ENCODE data around the gene SLC25A45.

The SLC25A45 gene

DNA sequence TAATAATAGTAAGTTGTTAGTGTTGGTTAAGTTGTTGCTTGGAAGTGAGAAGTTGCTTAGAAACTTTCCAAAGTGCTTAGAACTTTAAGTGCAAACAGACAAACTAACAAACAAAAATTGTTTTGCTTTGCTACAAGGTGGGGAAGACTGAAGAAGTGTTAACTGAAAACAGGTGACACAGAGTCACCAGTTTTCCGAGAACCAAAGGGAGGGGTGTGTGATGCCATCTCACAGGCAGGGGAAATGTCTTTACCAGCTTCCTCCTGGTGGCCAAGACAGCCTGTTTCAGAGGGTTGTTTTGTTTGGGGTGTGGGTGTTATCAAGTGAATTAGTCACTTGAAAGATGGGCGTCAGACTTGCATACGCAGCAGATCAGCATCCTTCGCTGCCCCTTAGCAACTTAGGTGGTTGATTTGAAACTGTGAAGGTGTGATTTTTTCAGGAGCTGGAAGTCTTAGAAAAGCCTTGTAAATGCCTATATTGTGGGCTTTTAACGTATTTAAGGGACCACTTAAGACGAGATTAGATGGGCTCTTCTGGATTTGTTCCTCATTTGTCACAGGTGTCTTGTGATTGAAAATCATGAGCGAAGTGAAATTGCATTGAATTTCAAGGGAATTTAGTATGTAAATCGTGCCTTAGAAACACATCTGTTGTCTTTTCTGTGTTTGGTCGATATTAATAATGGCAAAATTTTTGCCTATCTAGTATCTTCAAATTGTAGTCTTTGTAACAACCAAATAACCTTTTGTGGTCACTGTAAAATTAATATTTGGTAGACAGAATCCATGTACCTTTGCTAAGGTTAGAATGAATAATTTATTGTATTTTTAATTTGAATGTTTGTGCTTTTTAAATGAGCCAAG, 42.9 kb upstream of the SLC25A45 start:
- Histone ChIP-seq H3K36me3 (ENCODE audit: control insufficient read depth, insufficient read depth, low read length) (peaks cover 26% of the 10 kb centered on the region), H3K4me1 (ENCODE audit: control insufficient read depth, insufficient read depth, low read length) (peaks cover 36% of the 10 kb centered on the region), H3K27me3 (ENCODE audit: control insufficient read depth, insufficient read depth, low read length) (no peaks in the 10 kb centered on the region), H3K9me3 (ENCODE audit: control insufficient read depth, low read length) (no peaks in the 10 kb centered on the region), H3K9ac (ENCODE audit: low read length) (peak overlapping the region; percentile 100), H3K4me3 (ENCODE audit: low read length) (peak overlapping the region; percentile 95)

DNA sequence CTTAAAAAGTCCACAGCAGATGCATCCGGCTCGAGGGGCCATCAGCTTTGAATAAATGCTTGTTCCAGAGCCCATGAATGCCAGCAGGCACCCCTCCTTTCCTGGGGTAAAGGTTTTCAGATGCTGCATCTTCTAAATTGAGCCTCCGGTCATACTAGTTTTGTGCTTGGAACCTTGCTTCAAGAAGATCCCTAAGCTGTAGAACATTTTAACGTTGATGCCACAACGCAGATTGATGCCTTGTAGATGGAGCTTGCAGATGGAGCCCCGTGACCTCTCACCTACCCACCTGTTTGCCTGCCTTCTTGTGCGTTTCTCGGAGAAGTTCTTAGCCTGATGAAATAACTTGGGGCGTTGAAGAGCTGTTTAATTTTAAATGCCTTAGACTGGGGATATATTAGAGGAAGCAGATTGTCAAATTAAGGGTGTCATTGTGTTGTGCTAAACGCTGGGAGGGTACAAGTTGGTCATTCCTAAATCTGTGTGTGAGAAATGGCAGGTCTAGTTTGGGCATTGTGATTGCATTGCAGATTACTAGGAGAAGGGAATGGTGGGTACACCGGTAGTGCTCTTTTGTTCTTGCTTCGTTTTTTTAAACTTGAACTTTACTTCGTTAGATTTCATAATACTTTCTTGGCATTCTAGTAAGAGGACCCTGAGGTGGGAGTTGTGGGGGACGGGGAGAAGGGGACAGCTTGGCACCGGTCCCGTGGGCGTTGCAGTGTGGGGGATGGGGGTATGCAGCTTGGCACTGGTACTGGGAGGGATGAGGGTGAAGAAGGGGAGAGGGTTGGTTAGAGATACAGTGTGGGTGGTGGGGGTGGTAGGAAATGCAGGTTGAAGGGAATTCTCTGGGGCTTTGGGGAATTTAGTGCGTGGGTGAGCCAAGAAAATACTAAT, 42.0 kb upstream of the SLC25A45 start:
- Histone ChIP-seq H3K9ac (ENCODE audit: low read length) (peak overlapping the region; percentile 100), H3K27me3 (ENCODE audit: control insufficient read depth, insufficient read depth, low read length) (no peaks in the 10 kb centered on the region), H3K9me3 (ENCODE audit: control insufficient read depth, low read length) (no peaks in the 10 kb centered on the region), H3K4me1 (ENCODE audit: control insufficient read depth, insufficient read depth, low read length) (peaks cover 38% of the 10 kb centered on the region), H3K4me3 (ENCODE audit: low read length) (peak overlapping the region; percentile 95), H3K36me3 (ENCODE audit: control insufficient read depth, insufficient read depth, low read length) (peaks cover 26% of the 10 kb centered on the region)

DNA sequence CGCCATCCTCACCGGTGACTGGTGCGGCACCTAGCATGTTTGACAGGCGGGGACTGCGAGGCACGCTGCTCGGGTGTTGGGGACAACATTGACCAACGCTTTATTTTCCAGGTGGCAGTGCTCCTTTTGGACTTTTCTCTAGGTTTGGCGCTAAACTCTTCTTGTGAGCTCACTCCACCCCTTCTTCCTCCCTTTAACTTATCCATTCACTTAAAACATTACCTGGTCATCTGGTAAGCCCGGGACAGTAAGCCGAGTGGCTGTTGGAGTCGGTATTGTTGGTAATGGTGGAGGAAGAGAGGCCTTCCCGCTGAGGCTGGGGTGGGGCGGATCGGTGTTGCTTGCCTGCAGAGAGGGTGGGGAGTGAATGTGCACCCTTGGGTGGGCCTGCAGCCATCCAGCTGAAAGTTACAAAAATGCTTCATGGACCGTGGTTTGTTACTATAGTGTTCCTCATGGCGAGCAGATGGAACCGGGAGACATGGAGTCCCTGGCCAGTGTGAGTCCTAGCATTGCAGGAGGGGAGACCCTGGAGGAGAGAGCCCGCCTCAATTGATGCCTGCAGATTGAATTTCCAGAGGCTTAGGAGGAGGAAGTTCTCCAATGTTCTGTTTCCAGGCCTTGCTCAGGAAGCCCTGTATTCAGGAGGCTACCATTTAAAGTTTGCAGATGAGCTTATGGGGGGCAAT, 41.2 kb upstream of the SLC25A45 start:
- peaks cover 26% of the 10 kb centered on the region for H3K36me3 ChIP-seq (ENCODE audit: control insufficient read depth, insufficient read depth, low read length)
- H3K4me3 ChIP-seq (ENCODE audit: low read length): peak overlapping the region; percentile 95
- no peaks in the 10 kb centered on the region for H3K9me3 ChIP-seq (ENCODE audit: control insufficient read depth, low read length)
- no peaks in the 10 kb centered on the region for H3K27me3 ChIP-seq (ENCODE audit: control insufficient read depth, insufficient read depth, low read length)
- peaks cover 46% of the 10 kb centered on the region for H3K4me1 ChIP-seq (ENCODE audit: control insufficient read depth, insufficient read depth, low read length)
- H3K9ac ChIP-seq (ENCODE audit: low read length): peak overlapping the region; percentile 100

DNA sequence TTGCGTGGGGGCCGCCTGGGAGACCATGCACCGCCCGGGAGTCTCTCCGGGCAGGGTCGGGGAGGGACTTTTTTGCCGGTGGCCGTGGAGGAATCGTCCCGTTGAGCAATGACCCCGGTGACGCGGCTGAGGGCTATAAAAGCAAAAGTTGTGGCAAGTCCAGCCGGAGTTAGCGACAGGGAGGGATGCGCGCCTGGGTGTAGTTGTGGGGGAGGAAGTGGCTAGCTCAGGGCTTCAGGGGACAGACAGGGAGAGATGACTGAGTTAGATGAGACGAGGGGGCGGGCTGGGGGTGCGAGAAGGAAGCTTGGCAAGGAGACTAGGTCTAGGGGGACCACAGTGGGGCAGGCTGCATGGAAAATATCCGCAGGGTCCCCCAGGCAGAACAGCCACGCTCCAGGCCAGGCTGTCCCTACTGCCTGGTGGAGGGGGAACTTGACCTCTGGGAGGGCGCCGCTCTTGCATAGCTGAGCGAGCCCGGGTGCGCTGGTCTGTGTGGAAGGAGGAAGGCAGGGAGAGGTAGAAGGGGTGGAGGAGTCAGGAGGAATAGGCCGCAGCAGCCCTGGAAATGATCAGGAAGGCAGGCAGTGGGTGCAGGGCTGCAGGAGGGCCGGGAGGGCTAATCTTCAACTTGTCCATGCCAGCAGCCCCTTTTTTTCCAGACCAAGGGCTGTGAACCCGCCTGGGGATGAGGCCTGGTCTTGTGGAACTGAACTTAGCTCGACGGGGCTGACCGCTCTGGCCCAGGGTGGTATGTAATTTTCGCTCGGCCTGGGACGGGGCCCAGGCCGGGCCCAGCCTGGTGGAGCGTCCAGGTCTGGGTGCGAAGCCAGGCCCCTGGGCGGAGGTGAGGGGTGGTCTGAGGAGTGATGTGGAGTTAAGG, 40.4 kb upstream of the SLC25A45 start, which contains the start of gene NEAT1:
NEAT1 (plus strand) TSS at position 166 of the 883 bp plus-strand sequence.
- Histone ChIP-seq H3K4me1 (ENCODE audit: control insufficient read depth, insufficient read depth, low read length) (peaks cover 46% of the 10 kb centered on the region), H3K27me3 (ENCODE audit: control insufficient read depth, insufficient read depth, low read length) (no peaks in the 10 kb centered on the region), H3K36me3 (ENCODE audit: control insufficient read depth, insufficient read depth, low read length) (peaks cover 26% of the 10 kb centered on the region), H3K9ac (ENCODE audit: low read length) (peak within 1 kb of the TSS; percentile 100), H3K4me3 (ENCODE audit: low read length) (peak within 1 kb of the TSS; percentile 95), H3K9me3 (ENCODE audit: control insufficient read depth, low read length) (no peaks in the 10 kb centered on the region)

DNA sequence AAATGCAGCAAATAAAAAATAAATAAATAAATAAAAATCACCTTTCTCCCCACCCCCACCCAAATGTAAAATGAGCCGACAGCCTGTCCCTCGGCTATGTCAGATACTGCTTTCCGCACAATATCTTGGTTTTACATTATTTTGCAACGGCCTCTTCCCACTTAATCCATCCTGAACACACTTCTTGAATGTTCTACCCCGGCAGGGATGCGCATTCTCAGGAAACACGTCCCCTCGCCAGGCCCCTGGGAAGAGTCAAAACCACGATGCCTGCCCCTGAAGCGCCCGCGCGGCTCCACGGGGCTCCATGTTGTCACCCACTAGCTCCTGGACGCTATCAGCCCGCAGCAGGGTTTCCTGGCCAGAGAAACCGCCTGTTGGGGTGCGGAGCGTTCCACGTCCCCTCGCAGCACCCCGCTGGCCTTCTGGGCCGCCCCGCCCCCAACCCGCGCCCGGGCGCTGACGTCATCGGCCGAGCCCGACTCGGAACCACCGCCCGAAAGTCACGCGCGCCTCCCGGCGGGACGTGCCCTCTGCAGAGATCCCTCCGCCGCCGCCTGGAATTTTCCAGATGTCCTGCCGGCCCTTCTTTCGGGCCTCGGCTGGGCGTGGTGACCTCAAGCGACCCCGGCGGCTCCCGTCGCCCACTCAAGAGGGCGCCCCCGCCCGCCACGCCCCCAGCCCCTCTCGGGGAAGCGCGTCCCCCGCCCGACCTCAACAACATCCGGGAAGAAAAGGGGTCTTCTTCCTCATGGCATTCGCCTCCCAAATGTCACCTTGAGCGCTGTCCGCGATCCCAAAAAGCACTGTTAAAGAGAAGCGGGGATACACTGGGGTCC, 39.6 kb upstream of the SLC25A45 start:
- H3K9me3 ChIP-seq (ENCODE audit: control insufficient read depth, low read length): no peaks in the 10 kb centered on the region
- peak overlapping the region; percentile 95 for H3K4me3 ChIP-seq (ENCODE audit: low read length)
- H3K9ac ChIP-seq (ENCODE audit: low read length): peak overlapping the region; percentile 100
- peaks cover 46% of the 10 kb centered on the region for H3K4me1 ChIP-seq (ENCODE audit: control insufficient read depth, insufficient read depth, low read length)
- H3K27me3 ChIP-seq (ENCODE audit: control insufficient read depth, insufficient read depth, low read length): no peaks in the 10 kb centered on the region
- peaks cover 26% of the 10 kb centered on the region for H3K36me3 ChIP-seq (ENCODE audit: control insufficient read depth, insufficient read depth, low read length)

DNA sequence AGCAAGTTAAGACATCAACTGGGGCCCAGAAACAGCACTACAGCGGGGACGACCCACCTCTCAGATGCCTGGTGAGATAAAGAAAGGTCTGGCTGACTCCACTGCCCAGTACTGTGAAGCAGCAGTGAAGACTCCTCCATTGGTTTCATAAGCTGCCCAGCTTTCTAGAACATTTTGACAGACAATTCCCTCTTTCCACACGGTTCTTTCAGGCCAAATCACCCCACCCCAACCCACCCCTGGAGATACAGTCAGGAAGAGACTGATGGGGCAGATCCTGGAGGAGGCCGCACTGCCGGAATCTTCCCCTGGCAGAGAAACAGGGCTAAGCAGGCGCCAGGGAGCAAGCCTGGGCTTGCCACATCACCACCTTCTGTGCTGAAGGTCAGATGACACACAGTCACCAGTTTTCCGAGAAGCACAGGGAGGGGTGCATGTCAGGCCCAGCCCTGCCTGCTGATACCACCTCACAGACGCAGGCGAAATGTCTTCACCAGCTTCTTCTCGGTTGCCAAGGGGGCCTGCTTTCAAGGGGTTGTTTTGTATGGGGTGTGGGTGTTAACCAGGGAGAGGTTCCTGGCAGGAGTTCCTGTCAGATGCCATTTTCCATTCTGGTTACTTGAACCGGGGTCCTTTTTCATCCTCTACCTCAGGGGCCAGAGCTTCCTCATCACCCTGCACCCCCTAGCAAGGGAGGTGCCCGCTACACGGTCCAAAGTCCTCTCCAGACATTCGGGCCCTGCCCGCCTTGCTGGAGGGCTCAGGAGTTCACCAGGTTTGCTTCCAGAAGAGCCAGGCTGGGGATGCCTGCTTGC, 38.7 kb upstream of the SLC25A45 start:
- Histone ChIP-seq H3K27me3 (ENCODE audit: control insufficient read depth, insufficient read depth, low read length) (no peaks in the 10 kb centered on the region), H3K36me3 (ENCODE audit: control insufficient read depth, insufficient read depth, low read length) (peaks cover 26% of the 10 kb centered on the region), H3K9me3 (ENCODE audit: control insufficient read depth, low read length) (no peaks in the 10 kb centered on the region), H3K4me3 (ENCODE audit: low read length) (peak overlapping the region; percentile 52), H3K4me1 (ENCODE audit: control insufficient read depth, insufficient read depth, low read length) (peaks cover 52% of the 10 kb centered on the region), H3K9ac (ENCODE audit: low read length) (peak overlapping the region; percentile 100)

DNA sequence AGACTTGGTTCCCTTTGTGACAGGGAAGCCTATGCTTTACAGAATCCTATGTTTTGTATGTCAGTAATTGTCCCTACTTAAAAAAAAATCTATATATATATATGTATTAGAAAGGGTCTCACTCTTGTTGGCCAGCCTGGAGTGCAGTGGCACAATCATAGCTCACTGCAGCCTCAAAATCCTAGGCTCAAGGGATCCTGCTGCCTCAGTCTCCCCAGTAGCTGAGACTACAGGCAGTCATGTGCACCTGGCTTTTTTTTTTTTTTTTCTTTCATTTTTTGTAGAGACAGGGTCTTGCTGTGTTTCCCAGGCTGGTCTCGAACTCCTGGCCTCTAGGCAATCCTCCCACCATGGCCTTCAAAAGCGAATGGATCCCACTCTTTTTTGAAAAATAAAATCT, 38.1 kb upstream of the SLC25A45 start:
- peaks cover 59% of the 10 kb centered on the region for H3K4me1 ChIP-seq (ENCODE audit: control insufficient read depth, insufficient read depth, low read length)
- peak overlapping the region; percentile 47 for H3K4me3 ChIP-seq (ENCODE audit: low read length)
- no peaks in the 10 kb centered on the region for H3K27me3 ChIP-seq (ENCODE audit: control insufficient read depth, insufficient read depth, low read length)
- H3K36me3 ChIP-seq (ENCODE audit: control insufficient read depth, insufficient read depth, low read length): peaks cover 26% of the 10 kb centered on the region
- no peaks in the 10 kb centered on the region for H3K9me3 ChIP-seq (ENCODE audit: control insufficient read depth, low read length)
- peak overlapping the region; percentile 100 for H3K9ac ChIP-seq (ENCODE audit: low read length)

DNA sequence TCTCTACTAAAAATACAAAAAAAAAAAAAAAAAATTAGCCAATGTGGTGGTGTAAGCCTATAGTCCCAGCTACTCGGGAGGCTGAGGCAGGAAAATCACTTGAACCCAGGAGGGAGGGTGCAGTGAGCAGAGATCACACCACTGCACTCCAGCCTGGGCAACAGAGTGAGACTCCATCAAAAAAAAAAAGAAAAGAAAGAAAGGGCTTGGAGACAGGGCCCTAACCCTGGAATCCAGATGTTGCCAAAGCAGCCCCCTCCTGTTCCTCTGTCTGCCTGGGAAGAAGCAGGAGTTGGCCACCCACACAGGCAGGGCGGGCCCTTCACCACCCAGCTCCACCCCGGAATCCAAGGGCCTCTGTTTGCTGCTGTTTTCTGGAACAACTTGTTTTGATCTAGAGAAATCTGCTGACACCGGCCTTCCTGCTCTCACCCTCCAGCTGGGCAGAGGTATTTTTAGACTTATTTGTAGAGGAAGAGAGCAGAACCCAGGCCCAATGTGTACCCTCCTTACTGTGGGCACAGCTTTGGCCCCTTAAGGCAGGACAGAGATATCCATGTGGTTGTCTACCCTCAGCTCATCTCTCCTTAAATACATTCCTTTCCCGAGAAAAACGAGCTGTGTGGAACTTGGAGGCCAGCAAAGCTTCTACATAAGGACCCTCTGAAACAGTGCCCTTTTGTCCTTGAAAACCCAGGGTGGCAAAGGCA, 37.5 kb upstream of the SLC25A45 start:
- Histone ChIP-seq H3K36me3 (ENCODE audit: control insufficient read depth, insufficient read depth, low read length) (peaks cover 20% of the 10 kb centered on the region), H3K4me1 (ENCODE audit: control insufficient read depth, insufficient read depth, low read length) (peaks cover 60% of the 10 kb centered on the region), H3K9ac (ENCODE audit: low read length) (peak overlapping the region; percentile 100), H3K27me3 (ENCODE audit: control insufficient read depth, insufficient read depth, low read length) (no peaks in the 10 kb centered on the region), H3K4me3 (ENCODE audit: low read length) (peak overlapping the region; percentile 27), H3K9me3 (ENCODE audit: control insufficient read depth, low read length) (no peaks in the 10 kb centered on the region)

DNA sequence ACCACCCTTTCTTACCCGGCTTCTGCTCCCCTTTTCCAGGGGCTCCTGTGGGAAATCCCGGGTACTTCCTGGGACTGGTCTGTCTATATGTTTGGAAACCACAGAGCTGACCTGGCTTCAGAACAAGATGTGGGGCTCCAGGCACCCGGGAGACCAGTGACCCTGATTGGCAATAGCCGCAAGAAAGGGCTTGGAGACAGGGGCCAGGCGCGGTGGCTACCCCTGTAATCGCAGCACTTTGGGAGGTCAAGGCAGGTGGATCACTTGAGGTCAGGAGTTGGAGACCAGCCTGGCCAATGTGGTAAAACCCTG, 37.0 kb upstream of the SLC25A45 start:
- Histone ChIP-seq H3K9me3 (ENCODE audit: control insufficient read depth, low read length) (no peaks in the 10 kb centered on the region), H3K27me3 (ENCODE audit: control insufficient read depth, insufficient read depth, low read length) (no peaks in the 10 kb centered on the region), H3K36me3 (ENCODE audit: control insufficient read depth, insufficient read depth, low read length) (peaks cover 15% of the 10 kb centered on the region), H3K9ac (ENCODE audit: low read length) (peak overlapping the region; percentile 100), H3K4me3 (ENCODE audit: low read length) (peak overlapping the region; percentile 27), H3K4me1 (ENCODE audit: control insufficient read depth, insufficient read depth, low read length) (peaks cover 60% of the 10 kb centered on the region)

All from mucosa of stomach (tissue), 1 donor.